PFSK-1 (cell line): ENCODE results near the gene COL2A1.

Experiments
- FOXP2 ChIP-seq: optimal IDR thresholded peaks from 2 replicates; pipeline ENCODE3; 2011; ENCODE audit warnings: borderline replicate concordance, control low read depth, inconsistent platforms; ENCODE audit not compliant: insufficient read depth; ENCODE audit errors: extremely low read length, extremely low read depth
- POLR2AphosphoS5 ChIP-seq: IDR thresholded peaks from 2 replicates; pipeline ENCODE4 v1.6.1; 2012; ENCODE audit warnings: low read depth, mild to moderate bottlenecking, control low read depth, low read length, moderate library complexity
- REST ChIP-seq, 2 experiments: IDR thresholded peaks; 2 replicates each; pipeline versions ENCODE4 v1.6.1 to v1.8.0; 2011 to 2012; ENCODE audit warnings: low read depth in 2 of 2, low read length in 2 of 2, control low read depth in 1 of 2, inconsistent platforms in 1 of 2, mild to moderate bottlenecking in 1 of 2, moderate library complexity in 1 of 2; ENCODE audit not compliant: insufficient read depth in 1 of 2
- SIN3A ChIP-seq: IDR thresholded peaks from 2 replicates; pipeline ENCODE4 v1.6.1; 2012; ENCODE audit warnings: mild to moderate bottlenecking, low read length, moderate library complexity, borderline replicate concordance; ENCODE audit not compliant: insufficient read depth
- TAF1 ChIP-seq: IDR thresholded peaks from 2 replicates; pipeline ENCODE4 v1.6.1; 2012; ENCODE audit warnings: low read length, control low read depth, borderline replicate concordance; ENCODE audit not compliant: insufficient read depth

COL2A1 gene

DNA sequence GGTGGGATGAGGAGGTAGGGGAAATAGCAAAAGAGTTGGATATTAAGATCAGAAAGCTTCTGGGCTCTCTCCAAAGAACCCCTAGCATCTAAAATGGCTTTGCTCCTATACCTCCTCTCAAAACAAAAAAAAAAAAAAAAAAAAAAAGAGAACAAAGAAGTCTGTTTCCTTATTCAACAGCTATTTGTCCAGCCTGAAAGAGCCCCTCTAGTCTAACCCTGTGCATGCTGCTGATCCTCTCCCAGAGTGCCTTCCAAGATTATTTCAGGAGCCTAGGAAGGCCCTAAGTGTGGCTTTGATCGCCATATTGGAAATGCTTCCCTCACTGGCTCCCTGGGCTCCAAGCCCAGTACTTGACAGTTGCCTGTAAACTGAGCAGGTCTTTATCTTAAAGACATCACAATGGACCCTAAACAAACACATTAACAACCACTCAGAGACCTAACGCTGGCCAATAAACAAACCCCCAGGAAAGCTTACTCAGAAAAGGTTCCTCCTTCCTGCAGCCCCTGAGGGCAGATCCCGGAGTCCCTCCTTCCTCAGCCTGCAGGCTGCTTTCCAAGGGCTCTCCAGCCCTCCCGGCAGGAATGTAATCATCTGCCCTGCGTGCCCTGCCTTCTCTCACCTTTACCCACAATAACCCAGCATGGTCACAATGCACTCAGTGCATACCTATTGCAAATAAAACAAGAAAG is 17.4 kb upstream of the COL2A1 start:
- TF ChIP-seq FOXP2 = no peak
- no peak for TF ChIP-seq SIN3A
- TF ChIP-seq TAF1 = no peak
- TF ChIP-seq REST (IDR thresholded peaks at IDR 0.05; ENCODE audit: insufficient read depth in 1 of 2, low read depth in 2 of 2, low read length in 2 of 2) = no peak
- no peak for TF ChIP-seq POLR2AphosphoS5

- TF ChIP-seq POLR2AphosphoS5 (no peak), SIN3A (no peak), FOXP2 (no peak), REST (IDR thresholded peaks at IDR 0.05; ENCODE audit: insufficient read depth in 1 of 2, low read depth in 2 of 2, low read length in 2 of 2) (no peak), TAF1 (no peak)
Measured at GRCh38 chr12:48019639-48020265, 15.5 kb upstream of the COL2A1 start.

- TF ChIP-seq POLR2AphosphoS5 (no peak), TAF1 (no peak), REST (IDR thresholded peaks at IDR 0.05; ENCODE audit: insufficient read depth in 1 of 2, low read depth in 2 of 2, low read length in 2 of 2) (no peak), SIN3A (no peak), FOXP2 (no peak)
Measured at GRCh38 chr12:48018618-48018995, 14.3 kb upstream of the COL2A1 start.

DNA sequence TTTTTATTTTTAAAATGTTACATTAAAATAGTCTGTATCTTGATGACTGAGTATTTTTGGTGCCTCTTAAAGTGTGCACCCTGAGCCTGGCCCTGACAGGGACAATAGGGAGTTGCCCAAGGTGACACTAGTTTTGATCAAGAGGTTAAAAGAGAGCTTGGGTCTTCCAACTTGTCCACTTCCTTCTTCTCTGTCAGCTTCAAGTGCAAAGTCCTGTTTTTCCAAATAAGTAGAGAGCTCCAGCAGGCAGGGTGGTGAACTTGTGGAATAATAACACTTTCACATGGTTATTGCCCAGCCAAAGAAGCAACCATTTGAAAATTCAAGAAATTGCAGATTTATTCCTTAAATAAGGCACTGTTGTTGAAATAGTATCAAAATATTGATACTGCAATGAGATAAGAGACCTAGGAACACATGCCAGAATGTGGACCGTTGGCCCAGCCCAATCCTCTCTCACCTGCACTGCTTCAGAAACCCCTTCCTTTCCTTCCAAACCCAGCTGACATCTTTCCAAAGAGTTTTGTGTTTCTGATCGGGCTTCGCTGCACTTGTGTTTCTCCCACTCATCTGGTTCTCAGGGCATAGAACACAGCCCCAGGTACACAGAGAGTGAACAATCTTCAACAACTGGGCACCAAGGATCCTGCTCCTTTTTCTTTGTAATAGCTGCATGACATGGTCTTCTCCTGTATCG is 13.8 kb upstream of the COL2A1 start:
- TF ChIP-seq REST (IDR thresholded peaks at IDR 0.05; ENCODE audit: insufficient read depth in 1 of 2, low read depth in 2 of 2, low read length in 2 of 2) = no peak
- TF ChIP-seq POLR2AphosphoS5 = no peak
- TF ChIP-seq TAF1 = no peak
- TF ChIP-seq SIN3A = no peak

DNA sequence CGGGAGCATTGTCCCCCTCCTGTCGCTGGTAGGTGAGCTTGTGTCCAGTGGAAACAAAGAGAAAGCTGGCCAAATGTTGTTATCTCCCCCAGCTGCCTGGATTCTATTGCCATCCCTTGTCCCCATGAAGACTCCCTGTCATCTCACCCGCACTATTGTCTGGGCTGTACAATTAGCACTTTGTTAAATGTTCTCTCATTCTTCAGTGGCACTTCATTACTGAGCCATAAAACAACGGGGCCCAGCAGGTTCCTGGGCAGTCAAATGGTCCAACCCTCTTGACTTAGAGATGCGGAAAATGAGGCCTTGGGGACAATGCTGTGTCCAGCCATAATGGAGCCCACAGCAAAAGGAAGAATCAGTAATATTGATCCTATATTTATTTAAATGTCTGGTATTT is 13.2 kb upstream of the COL2A1 start:
- TF ChIP-seq SIN3A (no peak), POLR2AphosphoS5 (no peak), TAF1 (no peak), REST (IDR thresholded peaks at IDR 0.05; ENCODE audit: insufficient read depth in 1 of 2, low read depth in 2 of 2, low read length in 2 of 2) (no peak), FOXP2 (no peak)
